H9 (cell line): Measurements from ENCODE around the gene RBM33. TPM values are rescaled to one million over a fixed set of nuclear protein-coding genes. Genes with fewer than 3 reads are reported as not detected.
A peak's percentile ranks its signal among the peaks of the same experiment; 100 is the strongest.

Source experiments
- DNase-seq: peaks from one replicate; pipeline ENCODE4 v3.0.0-alpha.2; 2017
- H2AFZ ChIP-seq: one replicate; pipeline ENCODE4 v1.6.1; 2013; ENCODE audit warnings: mild to moderate bottlenecking, low read length, control low read depth, moderate library complexity
- H2AK5ac ChIP-seq: 2 replicates; pipeline ENCODE4 v1.6.1; 2013; ENCODE audit warnings: low read length, control low read depth, mixed read lengths; ENCODE audit not compliant: insufficient read length
- H2BK120ac ChIP-seq: one replicate; pipeline ENCODE4 v1.6.1; 2013; ENCODE audit warnings: low read depth, mild to moderate bottlenecking, low read length, control low read depth, inconsistent platforms; ENCODE audit not compliant: poor library complexity, severe bottlenecking
- H2BK12ac ChIP-seq: 2 replicates; pipeline ENCODE4 v1.6.1; 2013; ENCODE audit warnings: low read length, control low read depth, mixed read lengths, low read depth; ENCODE audit not compliant: insufficient read length
- H2BK15ac ChIP-seq: 2 replicates; pipeline ENCODE4 v1.6.1; 2013; ENCODE audit warnings: low read depth, low read length, control low read depth
- H2BK20ac ChIP-seq: one replicate; pipeline ENCODE4 v1.6.1; 2013; ENCODE audit warnings: low read depth, mild to moderate bottlenecking, low read length, control low read depth, inconsistent platforms; ENCODE audit not compliant: poor library complexity, severe bottlenecking
- H2BK5ac ChIP-seq: 2 replicates; pipeline ENCODE4 v1.6.1; 2013; ENCODE audit warnings: low read length, control low read depth, mixed read lengths; ENCODE audit not compliant: insufficient read length
- H3K14ac ChIP-seq: 2 replicates; pipeline ENCODE4 v1.6.1; 2013; ENCODE audit warnings: low read length, control low read depth; ENCODE audit not compliant: insufficient read depth
- H3K18ac ChIP-seq: 2 replicates; pipeline ENCODE4 v1.6.1; 2013; ENCODE audit warnings: low read depth, mild to moderate bottlenecking, mixed read lengths, low read length, control low read depth; ENCODE audit not compliant: insufficient read length
- H3K23ac ChIP-seq: 2 replicates; pipeline ENCODE4 v1.6.1; 2013; ENCODE audit warnings: low read length, control low read depth, mixed read lengths, low read depth; ENCODE audit not compliant: insufficient read length
- H3K23me2 ChIP-seq: 2 replicates; pipeline ENCODE4 v1.6.1; 2013; ENCODE audit warnings: low read depth, mild to moderate bottlenecking, mixed read lengths, low read length, control low read depth; ENCODE audit not compliant: insufficient read length, poor library complexity, severe bottlenecking
- H3K27ac ChIP-seq: 2 replicates; pipeline ENCODE4 v1.5.1; 2013; ENCODE audit warnings: low read length, control low read depth, mixed read lengths, low read depth; ENCODE audit not compliant: insufficient read length
- H3K27me3 ChIP-seq: 2 replicates; pipeline ENCODE4 v1.6.1; 2013; ENCODE audit warnings: low read length, control low read depth, inconsistent platforms; ENCODE audit not compliant: insufficient read depth
- H3K4ac ChIP-seq: 2 replicates; pipeline ENCODE4 v1.6.1; 2013; ENCODE audit warnings: low read depth, mild to moderate bottlenecking, control low read depth, inconsistent platforms, low read length, moderate library complexity
- H3K4me1 ChIP-seq: 2 replicates; pipeline ENCODE4 v1.6.1; 2013; ENCODE audit warnings: low read length, control low read depth, inconsistent platforms; ENCODE audit not compliant: insufficient read depth
- H3K4me2 ChIP-seq: 2 replicates; pipeline ENCODE4 v1.6.1; 2013; ENCODE audit warnings: low read length, control low read depth, mixed read lengths; ENCODE audit not compliant: insufficient read length, insufficient read depth
- H3K56ac ChIP-seq: 2 replicates; pipeline ENCODE4 v1.6.1; 2013; ENCODE audit warnings: low read depth, mild to moderate bottlenecking, mixed read lengths, low read length, control low read depth; ENCODE audit not compliant: insufficient read length
- H3K79me1 ChIP-seq: 2 replicates; pipeline ENCODE4 v1.6.1; 2013; ENCODE audit warnings: low read depth, mild to moderate bottlenecking, moderate library complexity, low read length, control low read depth, inconsistent platforms; ENCODE audit not compliant: insufficient read depth, poor library complexity, severe bottlenecking
- H3K79me2 ChIP-seq: 2 replicates; pipeline ENCODE4 v1.6.1; 2013; ENCODE audit warnings: low read length, control low read depth, inconsistent platforms; ENCODE audit not compliant: insufficient read depth
- H3K9ac ChIP-seq: 2 replicates; pipeline ENCODE4 v1.6.1; 2013; ENCODE audit warnings: low read length, control low read depth, mixed read lengths; ENCODE audit not compliant: insufficient read length; ENCODE audit errors: extremely low read depth
- H3K9me3 ChIP-seq: one replicate; pipeline ENCODE4 v1.6.1; 2013; ENCODE audit warnings: low read depth, low read length, inconsistent platforms; ENCODE audit not compliant: control insufficient read depth
- H3T11ph ChIP-seq: one replicate; pipeline ENCODE4 v1.6.1; 2013; ENCODE audit warnings: mild to moderate bottlenecking, low read length, control low read depth, inconsistent platforms
- H4K20me1 ChIP-seq: one replicate; pipeline ENCODE4 v1.6.1; 2013; ENCODE audit not compliant: control insufficient read depth, insufficient read length, insufficient read depth
- H4K5ac ChIP-seq: 2 replicates; pipeline ENCODE4 v1.6.1; 2013; ENCODE audit warnings: low read depth, mild to moderate bottlenecking, mixed read lengths, low read length, control low read depth; ENCODE audit not compliant: insufficient read length
- H4K8ac ChIP-seq: replicated peaks from 2 replicates; pipeline ENCODE4 v1.6.1; 2013; ENCODE audit warnings: low read length, control low read depth, mixed read lengths, low read depth; ENCODE audit not compliant: insufficient read length
- H4K91ac ChIP-seq: 2 replicates; pipeline ENCODE4 v1.6.1; 2013; ENCODE audit warnings: low read depth, mild to moderate bottlenecking, moderate library complexity, mixed read lengths, low read length, control low read depth; ENCODE audit not compliant: insufficient read length
- H3K27ac Mint-ChIP-seq, 3 experiments: 2 replicates in 2 of 3; 3 replicates in 1 of 3; pipeline ENCODE4 v1.8.0; 2020 to 2021; ENCODE audit warnings: mixed read lengths in 3 of 3, mild to moderate bottlenecking in 1 of 3, moderate library complexity in 1 of 3
- H3K27me3 Mint-ChIP-seq: 2 replicates; pipeline ENCODE4 v1.8.0; 2021; ENCODE audit warnings: low read depth, mild to moderate bottlenecking, moderate library complexity, mixed read lengths
- H3K36me3 Mint-ChIP-seq, 3 experiments: 2 replicates in 2 of 3; 3 replicates in 1 of 3; pipeline ENCODE4 v1.8.0; 2020 to 2021; ENCODE audit warnings: low read depth in 3 of 3, mixed read lengths in 3 of 3; ENCODE audit not compliant: insufficient read depth in 1 of 3
- H3K4me1 Mint-ChIP-seq, 2 experiments: 2 replicates each; pipeline ENCODE4 v1.8.0; 2020; ENCODE audit warnings: mixed read lengths in 2 of 2
- H3K4me3 Mint-ChIP-seq, 2 experiments: 2 replicates in 1 of 2; 3 replicates in 1 of 2; pipeline ENCODE4 v1.8.0; 2020 to 2021; ENCODE audit warnings: mild to moderate bottlenecking in 2 of 2, mixed read lengths in 2 of 2, moderate library complexity in 1 of 2
- H3K9me3 Mint-ChIP-seq, 2 experiments: 2 replicates in 1 of 2; 3 replicates in 1 of 2; pipeline ENCODE4 v1.8.0; 2020; ENCODE audit warnings: mild to moderate bottlenecking in 2 of 2, mixed read lengths in 2 of 2, moderate library complexity in 1 of 2
- WGBS: extraction: QIAGEN DNeasy Blood & Tissue Kit; methylation state at CpG from one replicate; pipeline ENCODE4 v1.1.7; 2013; ENCODE audit warnings: missing lambda C conversion rate, low lambda C conversion rate, mixed read lengths; ENCODE audit not compliant: insufficient read length; ENCODE audit errors: extremely low coverage; 5-methylcytosine and 5-hydroxymethylcytosine counted together
- total RNA-seq: library from RNA; stranded (reverse); gene quantifications from 2 replicates; pipeline ENCODE4 v1.2.1, GENCODE V29; 2021
- TF ChIP-seq, protein P1 (sequence below): fragments of 200-600 bp; sonication (generic); conservative IDR thresholded peaks from 3 replicates; pipeline ENCODE4 v1.8.0; 2021; ENCODE audit warnings: antibody characterized with exemption, mild to moderate bottlenecking

The RBM33 gene
- total RNA-seq, 1 experiment from 2014 or later = 71.3 TPM

DNA sequence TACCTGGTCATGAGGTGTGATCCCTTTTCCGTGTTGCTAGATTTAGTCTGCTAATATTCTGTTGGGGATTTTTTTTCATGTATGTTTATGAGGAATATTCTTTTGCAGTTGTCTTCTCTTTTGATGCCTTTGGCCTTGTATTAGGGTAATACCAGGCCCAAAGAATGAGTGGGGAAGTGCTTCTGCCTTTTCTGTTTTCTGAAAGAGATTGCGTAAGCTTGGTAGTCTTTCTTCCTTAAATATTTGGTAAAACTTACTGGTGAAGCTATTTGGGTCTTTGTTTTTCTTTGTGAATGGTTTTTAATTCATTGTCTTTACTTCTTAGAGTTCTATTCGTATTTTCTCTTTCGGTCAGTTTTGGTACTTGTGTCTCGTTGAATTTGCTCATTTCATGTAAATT lies 116.7 kb downstream of the RBM33 start:
- Histone ChIP-seq H3K4ac (no peak overlapping the region), H3K23me2 (no peaks in the 10 kb centered on the region), H4K91ac (no peak overlapping the region), H3K14ac (no peak overlapping the region), H3K9me3 (no peaks in the 10 kb centered on the region), H2BK15ac (no peak overlapping the region), H3K79me1 (no peaks in the 10 kb centered on the region), H2AK5ac (no peak overlapping the region), H3K4me1 (no peaks in the 10 kb centered on the region; the same call in 1 of the 2 replicates), H2BK5ac (no peak overlapping the region), H3K4me2 (no peak overlapping the region), H4K5ac (no peak overlapping the region), H3K56ac (no peak overlapping the region), H3K18ac (no peak overlapping the region), H2BK120ac (no peak overlapping the region), H3K27me3 (no peaks in the 10 kb centered on the region), H4K20me1 (no peaks in the 10 kb centered on the region), H3K79me2 (peaks cover 4% of the 10 kb centered on the region; the same call in 1 of the 2 replicates), H2BK20ac (no peak overlapping the region), H3K23ac (no peak overlapping the region), H3T11ph (no peak overlapping the region), H3K27ac (no peak overlapping the region), H2AFZ (no peak overlapping the region), H4K8ac (no peak overlapping the region), H2BK12ac (no peak overlapping the region), H3K9ac (no peak overlapping the region)
- Mint-ChIP-seq H3K36me3 (peaks cover 29 to 49% (median 48%) of the 10 kb centered on the region in 3 experiments), H3K9me3 (peaks cover 6% of the 10 kb centered on the region in 2 experiments; a peak in 3 of 5 replicates), H3K4me3 (no peak overlapping the region), H3K4me1 (peaks cover 43 to 51% of the 10 kb centered on the region in 2 experiments), H3K27me3 (no peaks in the 10 kb centered on the region), H3K27ac (peak overlapping the region in 1 of 3 experiments; percentile 59; a peak in 2 of 7 replicates)
- WGBS = no CpG with 5 or more reads among the region's 5 CpGs
- TF ChIP-seq, protein P1, sequence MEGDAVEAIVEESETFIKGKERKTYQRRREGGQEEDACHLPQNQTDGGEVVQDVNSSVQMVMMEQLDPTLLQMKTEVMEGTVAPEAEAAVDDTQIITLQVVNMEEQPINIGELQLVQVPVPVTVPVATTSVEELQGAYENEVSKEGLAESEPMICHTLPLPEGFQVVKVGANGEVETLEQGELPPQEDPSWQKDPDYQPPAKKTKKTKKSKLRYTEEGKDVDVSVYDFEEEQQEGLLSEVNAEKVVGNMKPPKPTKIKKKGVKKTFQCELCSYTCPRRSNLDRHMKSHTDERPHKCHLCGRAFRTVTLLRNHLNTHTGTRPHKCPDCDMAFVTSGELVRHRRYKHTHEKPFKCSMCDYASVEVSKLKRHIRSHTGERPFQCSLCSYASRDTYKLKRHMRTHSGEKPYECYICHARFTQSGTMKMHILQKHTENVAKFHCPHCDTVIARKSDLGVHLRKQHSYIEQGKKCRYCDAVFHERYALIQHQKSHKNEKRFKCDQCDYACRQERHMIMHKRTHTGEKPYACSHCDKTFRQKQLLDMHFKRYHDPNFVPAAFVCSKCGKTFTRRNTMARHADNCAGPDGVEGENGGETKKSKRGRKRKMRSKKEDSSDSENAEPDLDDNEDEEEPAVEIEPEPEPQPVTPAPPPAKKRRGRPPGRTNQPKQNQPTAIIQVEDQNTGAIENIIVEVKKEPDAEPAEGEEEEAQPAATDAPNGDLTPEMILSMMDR = no peak
- no peak for DNase-seq
